ENCODE results near the gene NOTCH3.

DNA sequence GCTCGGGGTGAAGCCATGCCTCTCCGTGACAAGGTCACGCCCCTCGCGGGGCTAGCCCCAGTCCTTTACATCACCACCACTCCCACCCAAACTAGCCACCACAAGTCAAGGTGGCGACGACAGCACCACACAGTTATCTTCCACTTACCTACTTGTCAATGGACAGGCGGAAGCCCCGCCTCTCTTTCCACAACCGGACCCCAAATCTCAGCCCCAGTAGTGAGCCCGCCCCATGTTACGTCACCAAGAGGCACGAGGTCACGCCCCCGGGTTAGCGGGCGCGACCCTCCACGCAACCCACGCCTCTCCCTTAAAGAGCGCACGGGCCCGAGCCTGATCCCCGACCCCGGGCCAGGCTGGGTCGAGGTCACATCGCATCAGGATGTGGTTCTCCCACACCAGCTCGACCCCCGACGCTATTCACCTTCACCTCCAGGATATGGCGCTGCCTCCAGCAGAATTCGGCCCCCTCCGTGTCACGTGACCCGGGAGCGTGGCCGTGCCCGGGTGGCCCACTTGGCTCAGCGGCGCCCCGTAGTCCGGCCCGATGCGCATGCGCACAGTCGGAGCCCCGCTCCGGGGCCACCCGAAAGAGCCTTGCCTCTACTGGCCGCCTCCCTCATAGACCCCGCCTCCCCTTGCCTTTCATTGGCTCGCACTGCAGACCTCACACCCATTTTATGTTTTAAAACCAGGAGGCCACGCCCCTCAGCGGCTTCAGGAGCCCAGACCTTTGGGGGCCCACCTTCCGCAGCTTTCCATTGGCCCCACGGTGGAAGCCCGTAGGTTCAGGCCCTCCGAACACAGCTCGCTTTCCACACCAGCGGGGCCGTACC is 75.3 kb downstream of the NOTCH3 start:
- TF ChIP-seq, protein P1, sequence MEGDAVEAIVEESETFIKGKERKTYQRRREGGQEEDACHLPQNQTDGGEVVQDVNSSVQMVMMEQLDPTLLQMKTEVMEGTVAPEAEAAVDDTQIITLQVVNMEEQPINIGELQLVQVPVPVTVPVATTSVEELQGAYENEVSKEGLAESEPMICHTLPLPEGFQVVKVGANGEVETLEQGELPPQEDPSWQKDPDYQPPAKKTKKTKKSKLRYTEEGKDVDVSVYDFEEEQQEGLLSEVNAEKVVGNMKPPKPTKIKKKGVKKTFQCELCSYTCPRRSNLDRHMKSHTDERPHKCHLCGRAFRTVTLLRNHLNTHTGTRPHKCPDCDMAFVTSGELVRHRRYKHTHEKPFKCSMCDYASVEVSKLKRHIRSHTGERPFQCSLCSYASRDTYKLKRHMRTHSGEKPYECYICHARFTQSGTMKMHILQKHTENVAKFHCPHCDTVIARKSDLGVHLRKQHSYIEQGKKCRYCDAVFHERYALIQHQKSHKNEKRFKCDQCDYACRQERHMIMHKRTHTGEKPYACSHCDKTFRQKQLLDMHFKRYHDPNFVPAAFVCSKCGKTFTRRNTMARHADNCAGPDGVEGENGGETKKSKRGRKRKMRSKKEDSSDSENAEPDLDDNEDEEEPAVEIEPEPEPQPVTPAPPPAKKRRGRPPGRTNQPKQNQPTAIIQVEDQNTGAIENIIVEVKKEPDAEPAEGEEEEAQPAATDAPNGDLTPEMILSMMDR (IDR thresholded peaks at IDR 0.05; ENCODE audit: borderline replicate concordance, extremely low read depth, low read length, poor library complexity, severe bottlenecking), result peak; percentile 39
- no peak for TF ChIP-seq EZH2 (IDR thresholded peaks at IDR 0.05; ENCODE audit: borderline replicate concordance, low read depth, low read length, severe bottlenecking)
